Left ventricle myocardium inferior (tissue), 1 donor: ENCODE measurements around the gene ZNF319. TPM values are rescaled to one million over a fixed set of nuclear protein-coding genes. Genes with fewer than 3 reads are reported as not detected.
A peak's percentile ranks its signal among the peaks of the same experiment; 100 is the strongest.

Source experiments
- DNase-seq: peaks from one replicate; pipeline ENCODE4 v3.0.0-alpha.2; 2020
- H3K27ac ChIP-seq: fragments of 200-600 bp; replicated peaks from 2 replicates; pipeline ENCODE4 v1.8.0; 2021
- H3K27me3 ChIP-seq: fragments of 200-600 bp; 2 replicates; pipeline ENCODE4 v1.8.0; 2021; ENCODE audit warnings: low read depth
- H3K36me3 ChIP-seq: fragments of 200-600 bp; 2 replicates; pipeline ENCODE4 v1.8.0; 2021
- H3K4me1 ChIP-seq: fragments of 200-600 bp; 2 replicates; pipeline ENCODE4 v1.8.0; 2021
- H3K4me3 ChIP-seq: fragments of 200-600 bp; 2 replicates; pipeline ENCODE4 v1.8.0; 2021; ENCODE audit warnings: mild to moderate bottlenecking, moderate library complexity
- H3K9me3 ChIP-seq: fragments of 200-600 bp; replicated peaks from 2 replicates; pipeline ENCODE4 v1.8.0; 2021
- CTCF ChIP-seq: fragments of 200-600 bp; IDR thresholded peaks from 2 replicates; pipeline ENCODE4 v1.8.0; 2021; ENCODE audit warnings: antibody characterized with exemption, mild to moderate bottlenecking, borderline replicate concordance
- intact Hi-C: fragments of 100-400 bp; cut with micrococcal nuclease; formaldehyde crosslinking; loops from one replicate; pipeline ENCODE4 v1.11.0; 2022
- total RNA-seq: library from RNA; stranded (reverse); fragmentation: NEBNext Ultra II Directional; extraction: Animal tissue kit (Norgen Biotek cat#: 25700); gene quantifications from one replicate; pipeline ENCODE4 v1.2.1, GENCODE V29; 2021
- donor health status: DM: no; HTN: yes; CAD: no; lungs with severe emphysema.

Gene ZNF319
- total RNA-seq, 1 donor from 2014 or later = 10.0 TPM

GRCh38 chr16:57993897-57994296, 6.6 kb downstream of the ZNF319 start:
- TF ChIP-seq CTCF = no peak
- Histone ChIP-seq H3K36me3 (peaks cover 35% of the 10 kb centered on the region), H3K9me3 (no peaks in the 10 kb centered on the region), H3K4me3 (no peak overlapping the region), H3K27me3 (no peaks in the 10 kb centered on the region), H3K4me1 (peaks cover 37% of the 10 kb centered on the region), H3K27ac (no peak overlapping the region)
- intact Hi-C loops = no loop called here
- no peak for DNase-seq

- no peak for TF ChIP-seq CTCF
- peaks cover 37% of the 10 kb centered on the region for H3K4me1 ChIP-seq
- no peak for DNase-seq
- H3K36me3 ChIP-seq = peaks cover 35% of the 10 kb centered on the region
- H3K4me3 ChIP-seq = no peak overlapping the region
- no peaks in the 10 kb centered on the region for H3K9me3 ChIP-seq
- intact Hi-C loops = no loop called here
- H3K27me3 ChIP-seq = no peaks in the 10 kb centered on the region
- H3K27ac ChIP-seq = no peak overlapping the region
Measured at GRCh38 chr16:57993438-57993837, 7.0 kb downstream of the ZNF319 start.

- Histone ChIP-seq H3K4me3 (no peak overlapping the region), H3K36me3 (peaks cover 25% of the 10 kb centered on the region), H3K27ac (no peak overlapping the region), H3K27me3 (no peaks in the 10 kb centered on the region), H3K9me3 (no peaks in the 10 kb centered on the region), H3K4me1 (peaks cover 24% of the 10 kb centered on the region)
- TF ChIP-seq CTCF = no peak
- intact Hi-C loops = no loop called here
- no peak for DNase-seq
Measured at GRCh38 chr16:57992084-57992483, 8.4 kb downstream of the ZNF319 start.

GRCh38 chr16:57991551-57992059, 8.9 kb downstream of the ZNF319 start:
- no peak for DNase-seq
- peaks cover 24% of the 10 kb centered on the region for H3K4me1 ChIP-seq
- H3K36me3 ChIP-seq = peaks cover 21% of the 10 kb centered on the region
- no peak overlapping the region for H3K27ac ChIP-seq
- no peak for TF ChIP-seq CTCF
- intact Hi-C loops = no loop called here
- H3K9me3 ChIP-seq = no peaks in the 10 kb centered on the region
- no peak overlapping the region for H3K4me3 ChIP-seq
- H3K27me3 ChIP-seq = no peaks in the 10 kb centered on the region

- Histone ChIP-seq H3K4me3 (no peak overlapping the region), H3K27ac (peak overlapping the region; percentile 60), H3K9me3 (no peaks in the 10 kb centered on the region), H3K27me3 (no peaks in the 10 kb centered on the region), H3K36me3 (peaks cover 3% of the 10 kb centered on the region), H3K4me1 (peaks cover 25% of the 10 kb centered on the region)
- TF ChIP-seq CTCF = no peak
- DNase-seq = peak; percentile 51
- intact Hi-C loops = no loop called here
Measured at GRCh38 chr16:57988929-57989328, 11.5 kb downstream of the ZNF319 start.
